GM19351 (cell line): Measurements from ENCODE around the gene ADAMTSL1.

Experiments used
- ATAC-seq: cut with Tn5 transposase; IDR thresholded peaks from one replicate; pipeline ENCODE4 v1.9.1; 2021; ENCODE audit warnings: mild to moderate bottlenecking, moderate library complexity; ENCODE audit not compliant: unreplicated experiment

ADAMTSL1 gene

GRCh38 chr9:18891946-18892670 lies 418.2 kb downstream of the ADAMTSL1 start:
- no peak for ATAC-seq

- ATAC-seq: no peak
These were observed 419.1 kb downstream of the ADAMTSL1 start for GRCh38 chr9:18893046-18893445.

DNA sequence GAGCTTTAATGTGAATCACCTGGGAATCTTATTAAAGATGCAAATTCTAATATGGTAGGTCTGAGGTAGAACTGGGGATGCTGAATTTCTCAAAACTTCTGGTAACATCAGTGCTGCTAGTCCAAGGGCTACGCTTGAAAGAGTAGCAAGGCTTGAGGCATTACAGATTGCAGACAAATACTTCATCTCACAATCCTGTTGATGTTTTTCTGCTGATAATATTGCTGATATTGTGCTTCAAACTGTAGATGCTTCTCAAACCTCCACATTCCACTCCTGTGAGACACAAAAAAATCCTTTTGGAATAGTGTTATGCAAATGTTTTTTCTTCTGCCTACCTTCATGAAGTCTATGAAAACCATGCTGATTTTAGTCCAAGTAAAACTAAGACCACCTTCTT lies 419.5 kb downstream of the ADAMTSL1 start:
- no peak for ATAC-seq

GRCh38 chr9:18896004-18896403 lies 422.1 kb downstream of the ADAMTSL1 start:
- no peak for ATAC-seq

GRCh38 chr9:18896531-18897179 lies 422.7 kb downstream of the ADAMTSL1 start:
- ATAC-seq: no peak

GRCh38 chr9:18903450-18903849 lies 429.5 kb downstream of the ADAMTSL1 start:
- no peak for ATAC-seq

DNA sequence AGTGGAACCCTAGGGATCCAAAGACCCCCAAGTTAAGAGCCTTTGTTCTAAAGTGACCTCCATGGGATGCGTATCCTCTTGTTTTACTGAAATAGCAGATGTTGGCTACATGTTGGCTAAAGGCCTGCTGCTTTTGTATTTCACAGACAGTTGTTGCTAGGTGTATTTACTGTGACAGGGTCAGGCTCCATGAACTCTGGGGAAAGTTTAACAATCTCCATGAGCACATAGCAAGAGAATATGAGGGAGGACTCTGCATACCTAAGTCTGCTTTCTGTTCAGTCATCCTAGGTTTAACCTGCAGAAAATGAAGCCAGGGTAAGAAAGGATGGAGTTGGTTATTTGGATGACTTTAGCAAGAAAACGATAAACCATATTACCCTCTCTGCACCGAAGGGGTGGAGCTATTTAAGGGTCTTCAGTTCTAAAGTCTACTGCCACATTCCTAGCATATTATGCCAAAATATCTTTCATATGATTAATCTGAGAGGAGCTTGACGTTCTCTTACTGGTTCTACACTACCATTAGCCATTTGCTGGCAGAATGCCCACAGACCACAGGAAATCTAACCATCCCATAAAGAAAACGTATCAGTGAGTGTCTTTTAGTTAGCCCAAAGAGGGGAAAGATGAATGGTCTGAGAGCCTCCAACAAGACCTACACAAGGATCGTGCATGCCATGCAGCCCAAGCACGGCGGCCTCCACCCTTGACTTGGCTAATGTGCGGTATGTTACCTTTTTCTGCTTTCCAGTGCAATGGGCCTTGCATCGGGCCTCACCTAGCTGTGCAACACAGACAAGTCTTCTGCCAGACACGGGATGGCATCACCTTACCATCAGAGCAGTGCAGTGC lies 431.3 kb downstream of the ADAMTSL1 start:
- ATAC-seq: no peak

GRCh38 chr9:18905883-18906629 lies 432.1 kb downstream of the ADAMTSL1 start:
- no peak for ATAC-seq

GRCh38 chr9:18906656-18907395 lies 432.9 kb downstream of the ADAMTSL1 start:
- no peak for ATAC-seq

DNA sequence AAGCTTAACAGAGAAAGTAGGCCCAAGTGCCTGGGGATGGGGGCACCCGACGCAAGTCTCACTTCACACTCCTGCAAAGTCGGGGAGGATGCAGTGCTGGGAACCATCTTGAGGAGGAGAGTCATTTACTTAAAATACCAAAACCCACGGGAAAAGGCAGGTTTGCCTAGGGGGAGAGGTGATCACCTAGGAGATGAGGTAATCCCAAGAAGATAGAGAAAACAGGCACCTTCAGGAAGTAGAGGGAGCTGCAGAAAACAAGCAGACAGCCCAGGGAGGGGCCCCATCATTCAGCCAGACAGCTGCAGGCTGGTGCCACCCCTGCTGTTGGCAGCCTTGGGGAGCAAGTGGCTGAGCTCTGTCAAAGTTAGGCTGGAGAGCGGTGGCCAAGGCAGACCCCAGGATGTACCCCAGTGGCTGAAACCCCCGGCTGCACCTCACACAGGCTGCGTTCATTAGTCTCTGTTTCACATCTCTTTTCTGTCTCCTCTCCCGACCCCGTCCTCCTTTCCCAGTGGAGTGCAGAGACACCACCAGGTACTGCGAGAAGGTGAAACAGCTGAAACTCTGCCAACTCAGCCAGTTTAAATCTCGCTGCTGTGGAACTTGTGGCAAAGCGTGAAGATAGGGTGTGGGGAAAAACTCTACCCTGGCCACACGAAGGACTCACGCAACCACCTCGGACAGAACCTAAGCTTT lies 434.1 kb downstream of the ADAMTSL1 start:
- no peak for ATAC-seq

DNA sequence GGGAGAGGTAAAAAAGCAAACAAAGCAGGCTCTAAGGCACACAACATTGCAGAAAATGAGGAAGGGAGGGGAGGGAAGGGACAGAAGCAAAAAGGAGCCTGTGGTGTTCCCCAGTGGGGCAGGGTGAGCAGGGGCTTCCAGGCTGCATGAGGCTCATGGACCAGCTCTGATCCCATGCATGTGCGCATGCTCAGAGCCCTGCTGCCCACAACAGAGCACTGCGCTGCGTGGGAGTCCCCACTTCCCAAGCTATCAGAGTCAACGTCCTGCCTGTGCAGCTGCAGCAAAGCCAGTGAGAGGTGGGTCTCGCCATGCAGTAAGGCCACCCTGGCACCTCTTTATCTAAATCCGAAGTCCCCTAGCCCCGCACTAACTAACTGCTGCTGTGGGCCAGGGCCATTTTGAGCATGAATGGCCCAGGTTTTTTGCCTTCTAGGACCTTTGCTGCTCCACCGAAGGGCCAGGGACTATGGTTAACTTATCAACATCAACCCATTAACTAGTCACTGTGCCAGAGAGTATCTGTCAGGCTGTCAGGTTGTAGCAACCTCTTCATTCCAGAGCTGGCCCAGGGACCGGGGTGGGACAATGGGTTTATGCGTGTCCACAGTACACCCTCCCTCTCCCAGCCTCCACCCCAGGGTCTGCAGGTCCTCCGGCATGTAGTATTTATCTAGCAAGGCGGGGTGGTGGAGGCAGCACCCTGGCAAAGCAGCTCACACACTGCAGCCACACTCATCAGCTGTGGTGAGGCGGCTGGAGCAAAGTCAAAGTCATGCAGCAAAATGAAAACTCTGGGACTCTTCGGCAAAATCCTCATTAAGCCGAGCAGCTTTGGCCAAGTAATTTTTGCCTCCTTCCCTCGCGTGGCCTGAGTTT lies 435.4 kb downstream of the ADAMTSL1 start:
- no peak for ATAC-seq

DNA sequence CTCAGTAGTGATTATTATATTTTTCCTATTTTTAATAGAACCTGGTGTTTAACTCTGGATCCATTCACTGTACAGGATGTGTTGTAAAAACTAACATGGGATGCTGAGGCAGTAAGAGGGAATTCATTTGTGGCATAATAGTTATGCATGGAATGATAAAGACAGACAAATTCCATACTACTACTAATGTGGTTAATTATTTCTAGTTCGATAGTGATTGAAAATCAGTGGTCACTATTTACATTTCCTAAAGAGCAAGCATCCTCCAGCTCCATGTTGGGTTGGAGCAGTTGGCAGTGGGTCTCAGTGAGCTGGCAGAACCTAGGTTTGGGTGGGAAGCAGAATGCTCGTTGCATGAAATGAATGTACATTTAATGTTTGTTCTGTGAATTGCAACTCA lies 436.5 kb downstream of the ADAMTSL1 start:
- ATAC-seq: no peak

GRCh38 chr9:18910916-18911315 lies 437.0 kb downstream of the ADAMTSL1 start:
- ATAC-seq: no peak

GRCh38 chr9:18911714-18912342 lies 437.9 kb downstream of the ADAMTSL1 start:
- ATAC-seq: no peak

GRCh38 chr9:18920141-18921084 lies 446.5 kb downstream of the ADAMTSL1 start:
- no peak for ATAC-seq

DNA sequence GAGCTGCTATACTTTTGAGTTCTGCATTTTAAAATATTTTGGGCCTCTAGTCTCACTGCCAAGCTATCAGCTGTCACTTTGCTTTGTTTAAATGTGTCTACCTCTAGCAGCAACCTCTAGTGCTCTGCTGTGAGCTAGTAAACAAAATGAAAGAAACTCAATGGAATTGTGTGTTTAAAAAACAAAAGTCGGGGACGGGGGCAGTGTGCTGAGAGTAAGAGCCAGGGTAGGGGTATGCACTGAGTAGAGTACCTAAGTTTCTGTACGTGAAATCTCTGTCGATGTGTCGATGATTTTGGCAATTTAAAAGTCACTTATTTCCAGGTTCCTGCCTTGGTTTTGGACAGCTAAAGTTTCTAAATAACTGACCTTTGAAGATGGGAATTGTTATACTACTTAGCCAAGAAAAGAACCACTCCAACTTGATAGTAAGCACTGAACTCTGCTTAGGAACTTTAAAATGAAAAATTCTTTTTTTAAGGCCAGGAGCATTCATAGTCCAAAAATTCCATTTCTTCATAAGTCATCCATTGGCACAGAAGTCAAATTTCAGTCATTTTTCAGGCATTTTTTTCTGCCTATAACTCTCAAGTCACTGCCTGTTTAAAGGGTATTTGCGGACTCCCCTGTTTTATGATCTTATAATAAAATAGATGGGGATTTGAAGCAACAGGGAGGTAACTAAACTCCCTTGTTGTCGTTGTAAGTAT lies 447.6 kb downstream of the ADAMTSL1 start:
- no peak for ATAC-seq
